Measurements from ENCODE around the gene CHRND. TPM values are rescaled to one million over a fixed set of nuclear protein-coding genes. Genes with fewer than 3 reads are reported as not detected.
A peak's percentile ranks its signal among the peaks of the same experiment; 100 is the strongest.

The CHRND gene
- total RNA-seq, 1 experiment from 2014 or later = not detected

GRCh38 chr2:232550354-232551249, 24.6 kb downstream of the CHRND start, which contains the start of the genes EIF4E2 and TIGD1 (continued):
- TF ChIP-seq PRDM15 (CRISPR knock-in tag; IDR thresholded peaks at IDR 0.05) = no peak
- TF ChIP-seq GABPB1 (CRISPR knock-in tag; IDR thresholded peaks at IDR 0.05) = peak; percentile 96
- TF ChIP-seq ZBTB21 (CRISPR knock-in tag; IDR thresholded peaks at IDR 0.05; ENCODE audit: borderline replicate concordance) = peak; percentile 87
- TF ChIP-seq ZNF532 (CRISPR knock-in tag; IDR thresholded peaks at IDR 0.05; ENCODE audit: borderline replicate concordance) = no peak
- TF ChIP-seq ZNF138 (CRISPR knock-in tag; conservative IDR thresholded peaks at IDR 0.05) = peak; percentile 74; the same call in 1 of the 2 replicates
- peak; percentile 65; the same call in 1 of the 2 replicates for TF ChIP-seq IRF1 (CRISPR knock-in tag; IDR thresholded peaks at IDR 0.05)
- peak; percentile 95 for TF ChIP-seq TEAD1 (CRISPR knock-in tag; IDR thresholded peaks at IDR 0.05)
- TF ChIP-seq MAX (CRISPR knock-in tag; IDR thresholded peaks at IDR 0.05) = peak; percentile 94
- TF ChIP-seq HMGA2 (CRISPR knock-in tag; IDR thresholded peaks at IDR 0.05) = 0 out of 2 replicates have a peak, but pooled peaks have one; percentile 4
- peak; percentile 45; the same call in 1 of the 2 replicates for TF ChIP-seq TCF7 (CRISPR knock-in tag; IDR thresholded peaks at IDR 0.05; ENCODE audit: low read depth)
- no peak; the same call in 1 of the 2 replicates for TF ChIP-seq NFE2L1 (CRISPR knock-in tag; IDR thresholded peaks at IDR 0.05)
- peak; percentile 59; the same call in 1 of the 2 replicates for TF ChIP-seq USF1 (CRISPR knock-in tag; IDR thresholded peaks at IDR 0.05)
- peak; percentile 97 for TF ChIP-seq HMGXB4 (CRISPR knock-in tag; IDR thresholded peaks at IDR 0.05)
- no peak for TF ChIP-seq CBFB (CRISPR knock-in tag; IDR thresholded peaks at IDR 0.05; ENCODE audit: low read depth)
- TF ChIP-seq SP1 (CRISPR knock-in tag; conservative IDR thresholded peaks at IDR 0.05) = peak; percentile 86
- TF ChIP-seq FOXP4 (CRISPR knock-in tag; IDR thresholded peaks at IDR 0.05) = peak; percentile 93
- no peak; the same call in 1 of the 2 replicates for TF ChIP-seq NR3C1 (CRISPR knock-in tag; conservative IDR thresholded peaks at IDR 0.05; ENCODE audit: low read depth)
- no peak for TF ChIP-seq ZNF512 (CRISPR knock-in tag; IDR thresholded peaks at IDR 0.05; ENCODE audit: borderline replicate concordance)
